ENCODE data around the gene RARRES2.

GRCh38 chr7:150371131-150371995, 29.9 kb upstream of the RARRES2 start:
- TF ChIP-seq POLR2A (IDR thresholded peaks at IDR 0.05; ENCODE audit: low read length) (no peak), GATA1 (IDR thresholded peaks at IDR 0.05; ENCODE audit: low read depth, low read length) (no peak)

Measured in erythroblast (primary cell).